Measurements from ENCODE around the gene NGEF. TPM values are rescaled to one million over a fixed set of nuclear protein-coding genes. Genes with fewer than 3 reads are reported as not detected.

The NGEF gene
- total and polyA plus RNA-seq, 8 donors = 3.3 to 7.1 (median 5.4) TPM

DNA sequence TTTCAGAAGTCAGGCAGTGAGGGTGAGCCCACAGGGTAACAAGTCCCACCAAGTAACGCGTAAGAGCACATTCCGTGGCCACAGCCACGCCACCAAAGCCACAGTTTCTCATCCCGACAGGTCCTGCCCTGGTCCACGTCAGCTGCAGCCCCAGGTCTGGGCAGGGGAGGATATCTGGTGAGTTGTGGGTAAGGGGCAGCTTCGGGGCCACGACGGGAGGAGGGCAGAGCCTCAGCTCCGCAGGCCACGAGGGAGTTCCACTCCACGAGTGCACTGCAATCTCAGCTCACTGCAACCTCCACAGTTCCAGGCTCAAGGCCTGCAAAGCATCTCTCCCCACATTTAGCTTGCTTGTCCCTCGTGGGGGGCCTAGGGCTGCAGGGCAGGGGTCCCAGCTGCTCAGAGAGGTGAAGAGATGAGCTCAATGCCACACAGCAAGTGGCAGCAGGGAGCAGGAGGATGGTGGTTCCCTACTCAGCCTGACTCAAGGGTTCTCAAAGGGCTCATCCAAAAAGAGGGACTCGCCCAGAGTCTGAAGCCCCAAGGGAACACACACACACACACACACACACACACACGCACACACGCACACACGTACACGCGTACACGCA is 130.4 kb downstream of the NGEF start:
- Histone ChIP-seq H3K27ac (no peak overlapping the region), H3K9me3 (no peaks in the 10 kb centered on the region), H3K4me1 (no peaks in the 10 kb centered on the region), H3K27me3 (no peaks in the 10 kb centered on the region), H3K36me3 (no peaks in the 10 kb centered on the region), H3K4me3 (no peak overlapping the region)
- FAIRE-seq (no peak), ATAC-seq (no peak), DNase-seq (peak in 1 of 6 donors; percentile 28)
- TF ChIP-seq CTCF (IDR thresholded peaks at IDR 0.05) = no peak
- WGBS, 2 donors = 90 to 92% methylated on average over 20 of the region's 20 CpGs
- intact Hi-C loops (cut with DNase I) = no loop called here

- Histone ChIP-seq H3K9me3 (no peaks in the 10 kb centered on the region), H3K27ac (no peak overlapping the region), H3K4me1 (no peaks in the 10 kb centered on the region), H3K4me3 (no peak overlapping the region), H3K36me3 (no peaks in the 10 kb centered on the region), H3K27me3 (no peaks in the 10 kb centered on the region)
- no peak for ATAC-seq
- no peak for FAIRE-seq
- intact Hi-C loops (cut with DNase I) = no loop called here
- no peak for TF ChIP-seq CTCF (IDR thresholded peaks at IDR 0.05)
- peak in 1 of 6 donors; percentile 47 for DNase-seq
- WGBS, 2 donors = 90 to 93% methylated on average over 17 of the region's 17 CpGs
Observed at GRCh38 chr2:232882085-232882484, 131.0 kb downstream of the NGEF start.

- Histone ChIP-seq H3K27ac (no peak overlapping the region), H3K27me3 (no peaks in the 10 kb centered on the region), H3K36me3 (no peaks in the 10 kb centered on the region), H3K9me3 (no peaks in the 10 kb centered on the region), H3K4me3 (no peak overlapping the region), H3K4me1 (peaks cover 0 to under 1% (median 0%) of the 10 kb centered on the region in 3 donors)
- no peak for TF ChIP-seq CTCF (IDR thresholded peaks at IDR 0.05)
- DNase-seq (no peak), ATAC-seq (no peak), FAIRE-seq (no peak)
- intact Hi-C loops (cut with DNase I) = no loop called here
- WGBS, 2 donors = 84 to 89% methylated on average over 14 to 17 of the region's 17 CpGs
Observed at GRCh38 chr2:232880764-232881351, 132.2 kb downstream of the NGEF start.

GRCh38 chr2:232879618-232880494 is 133.2 kb downstream of the NGEF start:
- 85 to 87% methylated on average over 21 of the region's 21 CpGs for WGBS, 2 donors
- H3K27ac ChIP-seq = no peak overlapping the region
- no peak for ATAC-seq
- no peaks in the 10 kb centered on the region for H3K9me3 ChIP-seq
- H3K4me3 ChIP-seq = no peak overlapping the region
- H3K27me3 ChIP-seq = no peaks in the 10 kb centered on the region
- peaks cover 0 to 3% (median 0%) of the 10 kb centered on the region in 3 donors for H3K4me1 ChIP-seq
- intact Hi-C loops (cut with DNase I) = loop anchor here in 1 of 3 donors (10.0 kb wide), 1 partner anchor 165 kb away; no protein-coding TSS in a partner anchor
- DNase-seq = peak in 2 of 6 donors; percentile 40 to 55
- H3K36me3 ChIP-seq = no peaks in the 10 kb centered on the region
- no peak for FAIRE-seq
- TF ChIP-seq CTCF (IDR thresholded peaks at IDR 0.05) = no peak
